HG03280 (cell line): ENCODE data around the gene CCDC3.

Source experiments
- ATAC-seq: cut with Tn5 transposase; IDR thresholded peaks from one replicate; pipeline ENCODE4 v1.9.1; 2021; ENCODE audit warnings: mild to moderate bottlenecking, moderate library complexity; ENCODE audit not compliant: unreplicated experiment

The CCDC3 gene

GRCh38 chr10:12846718-12847117, 154.8 kb downstream of the CCDC3 start:
- no peak for ATAC-seq
